ENCODE data around the gene MAEL. TPM values are rescaled to one million over a fixed set of nuclear protein-coding genes. Genes with fewer than 3 reads are reported as not detected.
"Not testable (repeated sequence)": the region's sequence is repeated elsewhere in the genome, so short reads cannot be mapped to it uniquely, and the experiment has no call there.

MAEL gene
- total RNA-seq, 4 donors from 2014 or later = 0.54 to 2.0 (median 0.90) TPM

DNA sequence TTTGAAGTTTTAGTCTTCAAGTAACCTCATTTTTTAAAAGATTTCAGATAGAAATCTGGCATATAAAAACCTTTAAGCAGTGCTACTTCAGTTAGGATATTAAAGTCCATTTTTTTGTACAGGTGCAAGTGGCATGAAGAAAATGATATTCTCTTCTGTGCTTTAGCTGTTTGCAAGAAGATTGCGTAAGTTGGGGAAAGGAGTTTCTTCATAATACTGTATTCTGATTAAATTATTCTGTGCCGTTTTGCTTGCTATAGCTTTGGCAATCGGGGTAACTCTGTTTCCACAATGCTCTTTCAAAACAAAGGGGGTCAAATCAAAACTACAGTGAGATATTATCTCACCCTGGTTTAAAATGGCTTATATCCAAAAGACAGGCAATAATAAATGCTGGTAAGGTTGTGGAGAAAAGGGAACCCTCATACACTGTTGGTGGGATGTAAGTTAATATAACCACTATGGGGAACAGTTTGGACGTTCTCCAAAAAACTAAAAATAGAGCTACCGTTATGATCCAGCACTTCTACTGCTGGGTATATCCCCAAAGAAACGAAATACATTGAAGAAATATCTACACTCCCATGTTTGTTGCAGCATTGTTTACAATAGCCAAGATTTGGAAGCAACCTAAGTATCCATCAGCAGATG, 27.1 kb downstream of the MAEL start:
- H3K36me3 ChIP-seq = no peaks in the 10 kb centered on the region
- no peaks in the 10 kb centered on the region for H3K9me3 ChIP-seq
- WGBS, 2 donors (ENCODE audit: low coverage in 1 of 2) = 55 to 59% methylated on average over 5 to 6 of the region's 6 CpGs
- no peak overlapping the region for H3K27ac ChIP-seq
- TF ChIP-seq, protein P1, sequence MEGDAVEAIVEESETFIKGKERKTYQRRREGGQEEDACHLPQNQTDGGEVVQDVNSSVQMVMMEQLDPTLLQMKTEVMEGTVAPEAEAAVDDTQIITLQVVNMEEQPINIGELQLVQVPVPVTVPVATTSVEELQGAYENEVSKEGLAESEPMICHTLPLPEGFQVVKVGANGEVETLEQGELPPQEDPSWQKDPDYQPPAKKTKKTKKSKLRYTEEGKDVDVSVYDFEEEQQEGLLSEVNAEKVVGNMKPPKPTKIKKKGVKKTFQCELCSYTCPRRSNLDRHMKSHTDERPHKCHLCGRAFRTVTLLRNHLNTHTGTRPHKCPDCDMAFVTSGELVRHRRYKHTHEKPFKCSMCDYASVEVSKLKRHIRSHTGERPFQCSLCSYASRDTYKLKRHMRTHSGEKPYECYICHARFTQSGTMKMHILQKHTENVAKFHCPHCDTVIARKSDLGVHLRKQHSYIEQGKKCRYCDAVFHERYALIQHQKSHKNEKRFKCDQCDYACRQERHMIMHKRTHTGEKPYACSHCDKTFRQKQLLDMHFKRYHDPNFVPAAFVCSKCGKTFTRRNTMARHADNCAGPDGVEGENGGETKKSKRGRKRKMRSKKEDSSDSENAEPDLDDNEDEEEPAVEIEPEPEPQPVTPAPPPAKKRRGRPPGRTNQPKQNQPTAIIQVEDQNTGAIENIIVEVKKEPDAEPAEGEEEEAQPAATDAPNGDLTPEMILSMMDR (IDR thresholded peaks at IDR 0.05) = no peak
- no peaks in the 10 kb centered on the region for H3K4me1 ChIP-seq
- H3K27me3 ChIP-seq = no peaks in the 10 kb centered on the region
- H3K4me3 ChIP-seq = no peak overlapping the region
- ATAC-seq = no peak

DNA sequence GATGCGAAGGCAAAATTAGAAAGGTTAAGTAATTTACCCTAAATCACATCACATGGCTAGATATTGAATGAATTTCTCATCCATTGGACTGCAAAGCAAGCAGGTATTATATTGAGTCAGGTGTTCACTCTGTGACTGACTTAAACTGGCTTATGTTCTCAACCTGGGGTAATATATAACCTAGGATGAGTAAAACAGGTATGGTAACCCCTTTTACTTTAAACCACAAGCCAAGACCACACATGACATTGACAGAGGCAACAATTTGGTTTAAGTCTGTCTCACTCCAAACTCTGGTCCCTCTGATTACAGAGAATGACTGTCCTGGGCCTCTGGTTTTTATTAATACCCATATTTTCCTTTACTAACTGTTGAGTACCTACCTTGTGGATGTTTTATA, 33.3 kb downstream of the MAEL start:
- Histone ChIP-seq H3K27ac (no peak overlapping the region), H3K4me1 (no peaks in the 10 kb centered on the region), H3K27me3 (peaks cover 6% of the 10 kb centered on the region), H3K9me3 (no peaks in the 10 kb centered on the region), H3K4me3 (no peak overlapping the region), H3K36me3 (no peaks in the 10 kb centered on the region)
- WGBS, 2 donors (ENCODE audit: low coverage in 1 of 2) = 86 to 92% methylated on average over 1 of the region's 1 CpG
- TF ChIP-seq, protein P1 (IDR thresholded peaks at IDR 0.05) = no peak
- TF ChIP-seq POLR2AphosphoS5 (IDR thresholded peaks at IDR 0.05) (no peak), POLR2A (IDR thresholded peaks at IDR 0.05) (no peak), EP300 (IDR thresholded peaks at IDR 0.05) (no peak)
- no peak for ATAC-seq

DNA sequence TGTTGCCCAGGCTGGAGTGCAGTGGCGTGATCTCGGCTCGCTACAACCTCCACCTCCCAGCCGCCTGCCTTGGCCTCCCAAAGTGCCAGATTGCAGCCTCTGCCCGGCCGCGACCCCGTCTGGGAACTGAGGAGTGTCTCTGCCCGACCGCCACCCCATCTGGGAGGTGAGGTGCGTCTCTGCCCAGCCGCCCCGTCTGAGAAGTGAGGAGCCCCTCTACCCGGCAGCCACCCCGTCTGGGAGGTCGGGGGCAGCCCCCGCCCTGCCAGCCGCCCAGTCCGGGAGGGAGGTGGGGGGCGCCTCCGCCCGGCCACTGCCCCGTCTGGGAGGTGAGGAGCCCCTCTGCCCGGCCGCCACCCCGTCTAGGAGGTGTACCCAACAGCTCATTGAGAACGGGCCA, 40.5 kb downstream of the MAEL start:
- not testable (repeated sequence) for H3K4me1 ChIP-seq, H3K36me3 ChIP-seq, H3K9me3 ChIP-seq, ATAC-seq, H3K4me3 ChIP-seq, H3K27ac ChIP-seq
- peaks cover 24% of the 10 kb centered on the region for H3K27me3 ChIP-seq
- WGBS, 2 donors (ENCODE audit: low coverage in 1 of 2) = 100% methylated on average over 1 of the region's 27 CpGs; no CpG with 5 or more reads in 1 of the 2 donors

DNA sequence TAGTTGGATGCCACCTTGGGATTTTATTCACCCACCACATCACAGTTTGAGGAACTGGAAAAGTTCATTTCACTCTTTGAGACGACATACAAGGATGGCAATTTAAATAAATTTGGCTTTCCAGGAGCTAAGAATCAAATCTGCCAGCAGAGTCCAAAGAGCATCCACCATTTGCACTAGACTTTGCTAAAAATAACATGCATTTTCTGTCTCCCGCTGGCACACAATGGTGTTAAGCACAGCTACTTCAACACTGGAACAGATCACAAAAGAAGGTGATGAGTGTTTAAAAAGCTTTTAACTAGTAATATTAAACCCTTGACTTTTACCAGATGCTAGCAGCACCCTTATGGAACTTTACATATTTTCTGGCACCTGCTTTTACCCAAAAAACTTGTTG, 44.6 kb downstream of the MAEL start:
- Histone ChIP-seq H3K27me3 (peaks cover 8% of the 10 kb centered on the region), H3K4me3 (no peak overlapping the region), H3K4me1 (no peaks in the 10 kb centered on the region), H3K36me3 (no peaks in the 10 kb centered on the region), H3K27ac (no peak overlapping the region), H3K9me3 (no peaks in the 10 kb centered on the region)
- 26 to 40% methylated on average over 2 of the region's 2 CpGs for WGBS, 2 donors (ENCODE audit: low coverage in 1 of 2)
- TF ChIP-seq EP300 (IDR thresholded peaks at IDR 0.05) = no peak
- no peak for TF ChIP-seq POLR2AphosphoS5 (IDR thresholded peaks at IDR 0.05)
- no peak for TF ChIP-seq POLR2A (IDR thresholded peaks at IDR 0.05)
- TF ChIP-seq, protein P1 (IDR thresholded peaks at IDR 0.05) = no peak
- no peak for ATAC-seq

DNA sequence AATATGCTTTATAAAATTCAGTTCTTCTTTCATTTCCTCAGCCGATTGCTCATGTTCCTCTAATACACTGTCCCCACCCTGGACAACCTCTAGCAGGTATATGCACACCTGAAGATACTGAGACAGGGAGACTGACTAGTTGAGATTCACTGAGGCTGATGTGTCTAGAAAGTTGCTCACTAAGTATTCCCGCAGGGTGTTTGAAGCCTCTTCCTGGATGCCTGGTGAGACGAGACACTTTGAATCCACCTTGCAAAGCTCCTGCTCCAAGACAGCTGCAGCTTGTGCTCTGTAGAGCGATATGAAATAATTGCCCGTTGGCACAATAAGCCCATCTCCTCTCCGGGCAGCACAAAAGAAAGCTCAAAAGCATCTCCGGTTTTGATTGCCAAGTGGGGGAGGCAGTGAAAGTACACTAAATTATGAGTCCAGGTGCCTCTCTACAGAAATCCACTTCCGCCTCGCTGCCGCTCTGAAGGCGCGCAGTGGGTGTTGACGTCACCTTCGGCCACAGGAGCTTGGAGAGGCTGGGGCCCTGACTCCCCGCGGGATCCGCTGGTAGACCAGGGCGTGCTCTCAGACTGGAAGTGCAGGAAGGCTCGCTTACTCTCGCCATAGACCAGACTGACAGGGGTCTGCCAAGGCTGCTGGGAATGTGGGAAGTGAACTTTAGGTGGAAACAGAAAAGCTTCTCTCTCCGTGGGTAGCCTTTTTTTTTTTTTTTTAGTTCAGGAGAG, 54.8 kb downstream of the MAEL start:
- peak; percentile 83 for ATAC-seq
- Histone ChIP-seq H3K9me3 (no peaks in the 10 kb centered on the region), H3K4me3 (peak overlapping the region; percentile 37 to 45), H3K27me3 (no peaks in the 10 kb centered on the region), H3K36me3 (no peaks in the 10 kb centered on the region), H3K4me1 (peaks cover 0 to 11% (median 0%) of the 10 kb centered on the region in 3 donors), H3K27ac (no peak overlapping the region)
- TF ChIP-seq EP300 (IDR thresholded peaks at IDR 0.05) = no peak
- TF ChIP-seq, protein P1 (IDR thresholded peaks at IDR 0.05) = peak in 1 of 4 experiments; percentile 13
- WGBS, 2 donors (ENCODE audit: low coverage in 1 of 2) = 23 to 31% methylated on average over 3 to 8 of the region's 21 CpGs

All from gastroesophageal sphincter (tissue), 4 donors.